GM19193 (cell line): ENCODE data around the gene CLEC4E.

Experiments used
- POLR2A ChIP-seq: IDR thresholded peaks from 4 replicates; pipeline ENCODE4 v1.6.1; 2011; ENCODE audit not compliant: insufficient read depth, insufficient read length; ENCODE audit errors: extremely low read depth

CLEC4E gene

DNA sequence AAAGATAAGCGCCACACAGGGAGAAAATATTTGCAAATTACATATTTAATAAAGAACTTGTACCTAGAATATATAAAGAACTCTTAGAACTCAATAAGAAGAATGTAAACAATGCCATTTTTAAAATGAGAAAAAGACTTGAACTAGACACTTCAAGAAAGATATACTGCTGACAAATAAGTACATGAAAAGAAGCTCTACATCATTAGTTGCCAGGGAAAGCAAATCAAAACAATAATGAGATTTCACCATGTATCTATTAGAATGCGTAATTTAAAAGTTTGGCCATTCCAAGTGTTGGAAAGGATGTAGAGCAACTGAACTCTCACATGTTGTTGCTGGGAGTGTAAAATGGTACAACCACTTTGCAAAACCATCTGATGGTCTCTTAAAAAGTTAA lies 6.9 kb upstream of the CLEC4E start:
- TF ChIP-seq POLR2A: no peak

DNA sequence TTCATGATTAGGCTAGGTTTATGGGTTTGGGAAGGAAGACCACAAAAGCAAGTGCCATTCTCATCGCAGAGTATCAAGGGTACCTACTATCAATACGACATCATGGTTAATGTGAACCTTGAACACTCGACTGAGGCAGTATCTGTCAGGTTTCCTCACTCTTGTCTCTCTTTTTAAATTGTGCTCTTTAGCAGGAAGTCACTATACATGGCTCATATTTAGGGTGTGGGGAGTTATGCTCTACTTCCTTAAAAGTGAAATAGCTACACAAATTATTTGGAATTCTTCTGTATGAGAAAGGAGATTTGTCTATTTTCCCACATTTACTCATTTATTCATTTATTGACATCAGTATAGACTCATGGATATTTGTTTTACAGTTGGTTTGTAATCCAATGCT lies 5.9 kb upstream of the CLEC4E start:
- no peak for TF ChIP-seq POLR2A

- TF ChIP-seq POLR2A: no peak
Measured at GRCh38 chr12:8544295-8544694, 3.6 kb upstream of the CLEC4E start.

- TF ChIP-seq POLR2A: no peak
Measured at GRCh38 chr12:8541562-8541961, 857 bp upstream of the CLEC4E start.

DNA sequence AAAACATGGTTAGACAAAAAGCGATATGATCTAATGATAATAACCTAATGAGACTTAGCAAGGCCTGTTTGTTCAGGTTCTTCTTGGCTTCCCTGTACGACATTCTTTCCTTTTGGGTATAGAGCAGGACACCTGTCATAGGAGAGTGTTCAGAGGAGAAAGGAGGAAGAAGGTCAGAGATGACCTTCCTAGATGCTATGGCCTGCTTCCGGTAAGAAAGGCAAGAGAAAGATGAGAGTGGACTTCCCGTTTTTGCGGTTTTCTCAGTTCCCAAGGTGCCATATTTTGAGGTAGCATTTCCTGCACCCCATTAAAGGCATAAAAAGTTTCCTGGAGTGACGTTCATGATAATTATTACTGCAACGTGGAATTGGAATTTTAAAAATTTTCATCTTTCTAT lies 8.7 kb downstream of the CLEC4E start:
- no peak for TF ChIP-seq POLR2A

DNA sequence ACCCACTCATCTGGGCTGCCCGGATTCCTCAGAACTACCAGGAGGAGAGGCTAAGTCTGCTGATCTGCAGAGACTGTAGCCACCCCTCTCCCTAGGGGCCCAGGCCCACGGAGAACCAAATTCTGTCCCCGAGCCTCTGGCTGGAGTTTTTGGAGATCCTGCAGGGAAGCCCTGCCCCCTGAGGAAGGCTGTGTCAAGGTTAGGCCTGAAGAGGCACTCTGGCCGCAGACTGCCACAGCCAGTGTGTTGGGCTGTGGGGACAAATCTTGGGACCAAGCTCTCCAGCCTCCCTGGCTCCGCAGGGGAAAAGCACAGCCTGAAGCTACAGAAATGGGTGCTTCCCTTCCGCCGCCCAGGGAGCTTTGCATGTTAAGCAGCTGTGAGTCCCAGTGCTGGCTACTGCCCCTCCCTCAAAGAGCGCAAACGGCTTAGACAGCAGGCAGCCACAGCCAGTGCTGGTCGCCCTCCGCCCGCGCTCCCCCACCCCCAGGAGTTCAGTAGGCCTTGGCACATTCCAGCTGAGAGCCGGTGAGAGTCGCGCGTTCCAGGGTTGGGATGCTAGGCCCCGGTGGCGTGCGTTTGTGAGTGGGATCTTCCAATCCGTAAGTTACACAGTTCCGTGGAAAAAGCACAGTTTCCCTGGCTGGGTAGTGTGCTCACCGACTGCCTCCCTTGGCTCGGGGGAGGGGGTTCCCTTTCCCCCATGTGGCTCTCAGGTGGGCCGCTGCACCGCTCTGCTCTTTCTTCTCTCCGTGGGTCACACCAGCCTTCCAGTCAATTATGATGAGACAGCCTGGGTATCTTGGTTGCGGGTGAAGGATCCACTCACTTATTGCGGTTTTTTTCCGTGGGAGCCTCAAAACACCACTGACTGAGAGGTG lies 13.2 kb downstream of the CLEC4E start:
- TF ChIP-seq POLR2A: no peak

DNA sequence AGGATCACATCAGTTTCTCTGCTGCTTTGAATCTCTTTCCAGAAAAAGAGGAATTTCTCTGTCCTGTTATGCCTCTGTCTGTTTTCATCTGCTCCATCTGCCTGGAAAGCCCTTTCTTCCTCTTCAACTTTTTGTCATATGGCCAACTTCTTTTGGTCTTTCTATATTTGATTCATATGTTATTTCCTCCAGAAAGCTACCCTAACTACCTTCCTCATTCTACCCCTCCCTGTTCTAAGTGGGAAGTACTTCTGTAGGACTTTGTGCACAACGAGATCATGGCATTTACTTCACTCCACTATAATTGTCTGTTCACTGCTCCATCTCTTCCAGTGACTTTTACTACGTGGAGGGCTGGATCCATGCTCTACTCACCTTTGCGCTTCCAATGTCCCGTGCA lies 21.5 kb downstream of the CLEC4E start:
- no peak for TF ChIP-seq POLR2A

GRCh38 chr12:8517971-8518370 lies 22.7 kb downstream of the CLEC4E start:
- no peak for TF ChIP-seq POLR2A

DNA sequence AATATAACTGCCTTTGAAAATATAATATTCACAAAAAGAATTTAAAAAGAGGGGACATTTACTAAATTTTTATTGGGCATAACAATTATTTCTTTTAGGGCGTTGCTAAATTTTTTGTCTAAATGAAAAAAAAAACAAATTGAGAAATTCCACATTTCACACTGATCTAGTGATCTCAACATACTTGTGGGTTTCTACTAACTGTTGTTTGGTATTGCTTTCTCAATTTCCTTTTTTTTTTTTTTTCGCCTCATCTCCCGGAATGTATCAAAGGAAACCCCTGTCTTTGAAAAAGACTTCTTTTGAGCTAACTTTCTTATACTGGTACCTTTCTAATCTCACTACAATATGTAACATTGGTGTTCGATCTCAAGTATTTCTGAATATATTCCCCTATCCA lies 27.4 kb downstream of the CLEC4E start, which contains the start of gene CLEC4D:
Gene CLEC4D (plus strand): TSS at position 248 of the 400 bp plus-strand sequence. CDS start 230 bp downstream, outside the sequence.
- no peak for TF ChIP-seq POLR2A

GRCh38 chr12:8508910-8509841 lies 31.5 kb downstream of the CLEC4E start:
- TF ChIP-seq POLR2A: no peak

DNA sequence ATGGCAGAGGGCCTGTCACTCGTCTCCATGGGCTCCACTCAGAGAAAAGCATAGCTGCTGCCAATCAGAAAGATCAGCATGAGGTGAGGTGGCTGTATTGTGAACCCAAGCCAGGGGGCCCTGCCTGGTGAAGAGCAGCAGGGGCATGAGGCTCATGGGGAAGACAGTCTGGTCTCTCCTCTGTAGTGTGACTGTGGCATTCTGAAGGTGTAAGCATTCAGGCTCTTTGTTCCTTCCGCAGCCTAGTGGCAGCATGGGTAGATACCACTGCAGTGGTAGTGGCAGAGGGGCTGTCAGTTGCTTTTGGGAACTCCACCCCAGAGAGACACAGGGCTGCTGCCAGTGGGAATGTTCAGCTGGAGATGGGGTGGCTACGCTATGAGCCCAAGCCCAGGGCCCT lies 32.5 kb downstream of the CLEC4E start:
- TF ChIP-seq POLR2A: no peak

GRCh38 chr12:8507596-8507995 lies 33.1 kb downstream of the CLEC4E start:
- no peak for TF ChIP-seq POLR2A

- no peak for TF ChIP-seq POLR2A
Measured at GRCh38 chr12:8504351-8504750, 36.4 kb downstream of the CLEC4E start.

DNA sequence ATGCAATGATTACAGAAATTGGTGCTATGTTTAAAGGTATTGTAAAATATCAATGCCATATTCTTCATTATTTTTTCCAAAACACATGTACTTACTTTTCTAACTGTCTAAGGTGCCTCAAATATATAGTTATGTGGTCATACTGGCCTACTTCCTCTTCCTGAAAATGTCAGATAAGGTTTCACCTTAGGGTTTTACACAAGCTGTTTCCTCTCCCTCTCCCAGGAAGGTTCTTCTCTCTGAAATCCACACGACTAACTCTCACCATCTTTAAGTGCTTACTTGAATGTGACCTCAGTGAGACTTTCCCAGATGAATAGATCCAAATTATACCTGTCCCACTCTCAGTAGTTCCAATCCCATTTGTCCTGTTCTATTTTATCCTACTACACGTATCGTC lies 39.0 kb downstream of the CLEC4E start:
- no peak for TF ChIP-seq POLR2A

GRCh38 chr12:8499616-8500015 lies 41.1 kb downstream of the CLEC4E start:
- no peak for TF ChIP-seq POLR2A
